PC-9 (cell line): ENCODE data around the gene SLC17A4.

ENCODE experiments used
- EZH2 ChIP-seq: fragments of 200-600 bp; sonication (generic); IDR thresholded peaks from 2 replicates; pipeline ENCODE4 v1.8.0; 2017; ENCODE audit warnings: antibody characterized with exemption, low read depth
- TF ChIP-seq, protein P1 (sequence below): fragments of 200-600 bp; sonication (generic); conservative IDR thresholded peaks from 2 replicates; pipeline ENCODE4 v1.6.1; 2017; ENCODE audit warnings: mixed run types, antibody characterized with exemption, mild to moderate bottlenecking, moderate library complexity

DNA sequence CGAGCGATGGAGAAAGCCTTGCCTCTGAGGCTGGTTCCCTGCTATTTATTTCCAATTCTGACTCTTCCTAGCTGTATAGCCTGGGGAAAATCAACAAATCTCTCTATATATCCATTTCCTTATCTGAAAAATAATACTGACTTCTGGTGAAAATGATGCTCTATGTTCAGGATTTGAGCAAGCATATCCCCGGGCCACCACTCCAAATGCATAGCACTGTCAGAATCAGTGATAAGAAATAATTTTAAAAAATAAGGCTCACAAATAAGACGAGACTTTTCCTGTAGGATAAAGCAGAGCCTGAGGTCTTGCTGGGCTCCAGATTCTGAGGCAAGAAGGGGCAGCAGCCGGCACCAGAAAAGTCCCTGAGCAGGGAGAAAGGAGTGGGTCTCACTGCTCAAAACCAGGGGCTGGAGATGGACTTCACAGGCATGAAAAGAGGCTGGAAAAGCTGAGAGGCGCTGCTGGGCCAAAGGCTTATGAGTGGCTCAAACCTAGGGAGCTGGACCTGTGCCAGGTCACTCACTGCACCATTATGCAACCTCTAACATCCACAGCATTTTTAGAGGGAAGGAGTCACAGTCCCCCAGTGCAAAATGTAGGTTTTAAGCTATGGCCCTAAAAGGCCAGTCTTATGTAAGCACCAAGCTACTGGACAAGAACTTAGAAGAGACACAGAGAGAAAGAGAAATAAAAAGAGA is 48.1 kb upstream of the SLC17A4 start:
- no peak for TF ChIP-seq EZH2
- TF ChIP-seq, protein P1, sequence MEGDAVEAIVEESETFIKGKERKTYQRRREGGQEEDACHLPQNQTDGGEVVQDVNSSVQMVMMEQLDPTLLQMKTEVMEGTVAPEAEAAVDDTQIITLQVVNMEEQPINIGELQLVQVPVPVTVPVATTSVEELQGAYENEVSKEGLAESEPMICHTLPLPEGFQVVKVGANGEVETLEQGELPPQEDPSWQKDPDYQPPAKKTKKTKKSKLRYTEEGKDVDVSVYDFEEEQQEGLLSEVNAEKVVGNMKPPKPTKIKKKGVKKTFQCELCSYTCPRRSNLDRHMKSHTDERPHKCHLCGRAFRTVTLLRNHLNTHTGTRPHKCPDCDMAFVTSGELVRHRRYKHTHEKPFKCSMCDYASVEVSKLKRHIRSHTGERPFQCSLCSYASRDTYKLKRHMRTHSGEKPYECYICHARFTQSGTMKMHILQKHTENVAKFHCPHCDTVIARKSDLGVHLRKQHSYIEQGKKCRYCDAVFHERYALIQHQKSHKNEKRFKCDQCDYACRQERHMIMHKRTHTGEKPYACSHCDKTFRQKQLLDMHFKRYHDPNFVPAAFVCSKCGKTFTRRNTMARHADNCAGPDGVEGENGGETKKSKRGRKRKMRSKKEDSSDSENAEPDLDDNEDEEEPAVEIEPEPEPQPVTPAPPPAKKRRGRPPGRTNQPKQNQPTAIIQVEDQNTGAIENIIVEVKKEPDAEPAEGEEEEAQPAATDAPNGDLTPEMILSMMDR: no peak
